ENCODE measurements around the gene FOLR3.
"Not testable (repeated sequence)": the region's sequence is repeated elsewhere in the genome, so short reads cannot be mapped to it uniquely, and the experiment has no call there.

Gene FOLR3

DNA sequence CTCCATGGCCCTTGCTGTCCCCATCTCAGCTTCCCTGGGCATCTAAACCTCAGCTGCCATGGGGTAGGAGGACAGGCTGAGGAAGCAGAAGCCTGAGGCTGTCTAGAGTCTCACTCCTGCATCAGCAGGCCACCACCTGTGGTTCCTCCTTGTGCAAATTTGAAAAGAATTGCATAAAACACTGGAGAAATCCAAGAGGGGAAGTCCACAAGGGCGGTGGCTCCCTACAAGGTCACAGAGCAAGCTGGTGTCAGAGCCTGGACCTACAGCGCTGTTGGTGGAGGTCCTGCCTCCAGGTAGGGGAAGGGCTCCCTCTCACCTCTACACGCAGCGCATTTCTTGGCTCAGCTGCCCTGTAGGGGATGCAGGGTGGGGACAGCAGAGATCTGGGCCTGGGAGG, at the start of gene FOLR3:
FOLR3 (plus strand) TSS at position 253 of the 400 bp plus-strand sequence. CDS start 228 bp downstream, outside the sequence.
- DNase-seq (ENCODE audit: low read depth); H3K4me3 ChIP-seq (ENCODE audit: low read length): not testable (repeated sequence)

DNA sequence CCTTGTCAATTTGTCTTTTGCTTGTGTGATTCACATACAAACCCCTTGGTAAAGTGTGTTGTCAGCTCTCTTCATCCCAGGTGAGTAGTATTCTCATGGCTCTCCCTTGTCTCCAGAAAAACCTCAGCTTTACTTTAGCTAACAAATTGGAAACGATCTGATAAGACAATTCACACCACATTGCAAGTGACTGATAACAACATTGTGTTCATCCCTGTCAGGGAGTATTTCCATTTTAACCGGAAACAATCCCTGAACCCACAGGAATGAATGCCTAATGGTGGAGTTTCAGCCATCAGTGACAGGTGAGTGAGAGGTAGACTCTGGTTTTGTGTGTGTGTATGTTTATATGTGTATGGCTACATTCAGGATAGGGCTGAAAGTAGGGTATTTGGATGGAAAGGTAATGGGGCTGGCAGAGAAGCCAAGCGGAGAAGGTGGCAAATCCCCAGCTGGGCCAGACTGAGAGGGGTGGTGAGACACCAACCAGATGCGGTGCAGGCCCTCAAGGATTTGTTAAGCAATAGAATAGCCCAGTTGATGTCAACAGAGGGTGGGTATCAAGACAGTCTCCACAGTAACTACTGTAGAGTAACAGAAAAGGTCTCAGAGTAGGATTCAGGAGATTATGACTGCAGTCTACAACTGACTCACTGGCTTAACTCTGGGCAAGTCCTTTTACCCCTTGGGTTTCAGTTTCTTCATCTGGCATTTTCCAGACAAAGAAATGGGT, 47.3 kb upstream of the FOLR3 start:
- TF ChIP-seq, protein P1, sequence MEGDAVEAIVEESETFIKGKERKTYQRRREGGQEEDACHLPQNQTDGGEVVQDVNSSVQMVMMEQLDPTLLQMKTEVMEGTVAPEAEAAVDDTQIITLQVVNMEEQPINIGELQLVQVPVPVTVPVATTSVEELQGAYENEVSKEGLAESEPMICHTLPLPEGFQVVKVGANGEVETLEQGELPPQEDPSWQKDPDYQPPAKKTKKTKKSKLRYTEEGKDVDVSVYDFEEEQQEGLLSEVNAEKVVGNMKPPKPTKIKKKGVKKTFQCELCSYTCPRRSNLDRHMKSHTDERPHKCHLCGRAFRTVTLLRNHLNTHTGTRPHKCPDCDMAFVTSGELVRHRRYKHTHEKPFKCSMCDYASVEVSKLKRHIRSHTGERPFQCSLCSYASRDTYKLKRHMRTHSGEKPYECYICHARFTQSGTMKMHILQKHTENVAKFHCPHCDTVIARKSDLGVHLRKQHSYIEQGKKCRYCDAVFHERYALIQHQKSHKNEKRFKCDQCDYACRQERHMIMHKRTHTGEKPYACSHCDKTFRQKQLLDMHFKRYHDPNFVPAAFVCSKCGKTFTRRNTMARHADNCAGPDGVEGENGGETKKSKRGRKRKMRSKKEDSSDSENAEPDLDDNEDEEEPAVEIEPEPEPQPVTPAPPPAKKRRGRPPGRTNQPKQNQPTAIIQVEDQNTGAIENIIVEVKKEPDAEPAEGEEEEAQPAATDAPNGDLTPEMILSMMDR (conservative IDR thresholded peaks at IDR 0.05; ENCODE audit: low read depth, low read length) = no peak
- no peak for DNase-seq (ENCODE audit: low read depth)
- H3K4me3 ChIP-seq (ENCODE audit: low read length) = no peak overlapping the region

DNA sequence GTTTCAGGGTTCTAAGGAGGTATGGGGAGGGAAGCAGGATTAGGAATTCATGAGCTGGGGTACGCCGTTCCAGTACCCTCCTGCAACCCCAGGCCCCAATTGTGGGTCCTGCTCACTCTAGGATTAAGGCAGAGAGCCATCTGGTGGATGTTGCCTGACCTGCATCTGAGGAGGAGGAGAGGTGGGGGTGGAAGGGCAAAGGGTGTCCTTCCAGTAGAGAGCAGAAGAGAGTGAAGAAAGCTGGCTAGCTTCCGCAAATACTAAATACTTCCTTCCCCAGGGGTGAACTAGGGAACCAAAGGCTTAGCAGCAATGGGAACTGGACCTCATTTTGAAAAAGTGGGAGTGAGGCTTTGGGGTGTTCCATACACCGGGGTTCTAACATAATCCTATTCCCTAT, 44.2 kb upstream of the FOLR3 start:
- DNase-seq (ENCODE audit: low read depth) = no peak
- no peak overlapping the region for H3K4me3 ChIP-seq (ENCODE audit: low read length)
- TF ChIP-seq, protein P1 (conservative IDR thresholded peaks at IDR 0.05; ENCODE audit: low read depth, low read length) = peak; percentile 91

DNA sequence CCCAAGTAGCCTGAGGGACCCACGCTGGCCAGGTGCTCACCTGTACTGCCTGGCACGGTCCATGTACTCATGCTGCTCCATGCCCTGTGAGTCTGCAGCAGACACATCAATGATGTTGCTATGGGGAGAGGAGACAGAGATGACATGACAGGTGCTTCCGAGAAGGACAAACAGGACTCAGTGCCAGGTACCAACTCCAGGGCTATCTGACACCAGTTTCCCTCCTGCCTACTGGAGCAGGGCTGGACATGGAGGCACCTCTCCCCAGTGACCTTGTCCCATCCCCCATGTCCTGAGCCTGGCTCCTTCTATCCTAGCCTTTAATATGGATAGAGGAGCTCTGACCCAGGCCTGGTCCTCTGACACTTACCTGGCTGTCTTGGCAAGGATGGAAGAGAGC, 36.8 kb upstream of the FOLR3 start:
- H3K4me3 ChIP-seq (ENCODE audit: low read length) = no peak overlapping the region
- DNase-seq (ENCODE audit: low read depth) = no peak
- TF ChIP-seq, protein P1 (conservative IDR thresholded peaks at IDR 0.05; ENCODE audit: low read depth, low read length) = no peak

DNA sequence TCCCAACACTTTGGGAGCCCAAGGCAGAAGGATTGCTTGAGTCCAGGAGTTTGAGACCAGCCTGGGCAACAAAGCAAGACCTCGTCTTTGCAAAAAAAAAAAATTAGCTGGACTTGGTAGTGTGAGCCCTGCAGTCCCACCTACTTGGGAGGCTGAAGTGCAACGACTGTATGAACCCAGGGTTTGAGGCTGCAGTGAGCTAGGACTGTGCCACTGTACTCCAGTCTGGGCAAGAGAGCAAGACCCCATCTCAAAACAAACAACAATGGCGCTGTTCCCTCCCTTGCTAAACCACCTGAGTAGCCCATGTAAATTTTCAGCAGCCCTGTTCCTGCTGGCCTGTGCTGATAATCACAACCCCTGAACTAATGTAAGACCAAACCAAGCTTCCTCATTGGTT, 35.5 kb upstream of the FOLR3 start:
- TF ChIP-seq, protein P1 (conservative IDR thresholded peaks at IDR 0.05; ENCODE audit: low read depth, low read length) = no peak
- no peak overlapping the region for H3K4me3 ChIP-seq (ENCODE audit: low read length)
- DNase-seq (ENCODE audit: low read depth) = no peak

DNA sequence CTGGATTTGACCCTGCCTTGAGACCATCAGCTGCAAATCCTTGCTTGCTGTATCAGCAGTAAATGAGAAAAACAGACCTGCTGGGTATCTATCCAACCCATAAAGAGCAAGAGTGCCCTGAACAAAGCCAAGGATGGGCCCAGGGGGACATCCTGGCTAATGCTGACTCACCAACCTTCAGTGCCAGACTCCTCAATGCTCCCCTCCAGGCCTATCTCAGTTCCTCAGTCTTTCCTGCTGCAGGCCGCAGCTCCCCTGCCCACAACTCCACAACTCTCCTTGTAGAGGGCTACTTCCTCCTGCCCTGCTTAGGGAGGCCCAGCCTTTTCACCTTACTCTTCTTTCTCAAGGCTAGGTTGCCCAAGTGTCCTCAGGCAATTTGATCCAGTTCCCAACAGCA, 35.1 kb upstream of the FOLR3 start:
- TF ChIP-seq, protein P1 (conservative IDR thresholded peaks at IDR 0.05; ENCODE audit: low read depth, low read length) = no peak
- no peak overlapping the region for H3K4me3 ChIP-seq (ENCODE audit: low read length)
- no peak for DNase-seq (ENCODE audit: low read depth)

DNA sequence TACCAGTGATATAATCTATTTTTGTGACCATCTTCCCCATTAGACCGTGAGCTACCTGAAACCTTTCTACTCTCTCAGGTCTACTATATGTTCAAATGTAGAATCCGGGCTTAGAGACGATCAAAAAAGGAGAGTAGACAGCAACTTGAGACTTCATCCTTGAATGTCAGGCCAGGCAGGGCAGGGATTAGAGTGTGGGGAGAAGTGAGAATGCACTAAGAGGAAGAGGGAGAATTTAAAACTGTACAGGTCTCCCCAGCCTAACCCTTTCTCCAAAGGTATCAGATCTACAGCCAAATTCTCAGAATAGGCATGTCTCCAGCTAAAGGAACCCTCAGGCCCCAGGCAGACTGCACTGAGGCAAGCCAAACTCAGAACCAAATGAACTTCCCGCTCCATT, 33.4 kb upstream of the FOLR3 start:
- TF ChIP-seq, protein P1 (conservative IDR thresholded peaks at IDR 0.05; ENCODE audit: low read depth, low read length) = no peak
- peak overlapping the region; percentile 69 for H3K4me3 ChIP-seq (ENCODE audit: low read length)

More for the DNA sequence above, 33.4 kb upstream of the FOLR3 start:
- no peak for DNase-seq (ENCODE audit: low read depth)

All from retinal pigment epithelial cell (primary cell).